Myocyte (in vitro differentiated cells): ENCODE results near the gene POU2F1. TPM values are rescaled to one million over a fixed set of nuclear protein-coding genes. Genes with fewer than 3 reads are reported as not detected.
"Not testable (repeated sequence)": the region's sequence is repeated elsewhere in the genome, so short reads cannot be mapped to it uniquely, and the experiment has no call there.

Experiments used
- DNase-seq: peaks from one replicate; pipeline ENCODE4 v3.0.0-alpha.2; 2012; ENCODE audit warnings: low read depth
- total RNA-seq: library from RNA; depleted of rRNA; stranded (reverse); fragments of >200 nt; gene quantifications from 2 replicates; pipeline ENCODE4 v1.2.3, GENCODE V29; 2014

The POU2F1 gene
- total RNA-seq, 1 donor from 2014 or later = 4.3 TPM

DNA sequence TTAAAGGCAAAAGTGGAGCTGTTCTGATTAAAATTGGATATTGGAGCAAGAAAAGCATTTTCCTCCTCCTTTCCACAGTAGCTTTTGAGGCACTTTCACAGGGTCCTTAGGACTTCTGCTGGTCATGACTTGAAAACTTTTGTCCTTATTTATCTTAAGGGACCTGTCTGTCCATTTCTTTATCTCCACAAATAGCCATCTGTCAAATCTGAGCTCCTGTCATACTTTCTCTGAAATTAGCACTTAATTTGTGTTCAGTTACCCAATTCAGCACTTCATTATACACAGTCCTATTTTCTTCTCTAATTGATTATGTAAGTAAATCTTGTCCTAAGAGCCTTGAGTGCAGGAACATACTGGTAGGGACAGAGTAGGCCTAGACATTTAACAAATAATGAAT is 9.8 kb downstream of the POU2F1 start:
- no peak for DNase-seq

- DNase-seq = no peak
These were observed 11.3 kb downstream of the POU2F1 start for GRCh38 chr1:167231873-167232450.

DNA sequence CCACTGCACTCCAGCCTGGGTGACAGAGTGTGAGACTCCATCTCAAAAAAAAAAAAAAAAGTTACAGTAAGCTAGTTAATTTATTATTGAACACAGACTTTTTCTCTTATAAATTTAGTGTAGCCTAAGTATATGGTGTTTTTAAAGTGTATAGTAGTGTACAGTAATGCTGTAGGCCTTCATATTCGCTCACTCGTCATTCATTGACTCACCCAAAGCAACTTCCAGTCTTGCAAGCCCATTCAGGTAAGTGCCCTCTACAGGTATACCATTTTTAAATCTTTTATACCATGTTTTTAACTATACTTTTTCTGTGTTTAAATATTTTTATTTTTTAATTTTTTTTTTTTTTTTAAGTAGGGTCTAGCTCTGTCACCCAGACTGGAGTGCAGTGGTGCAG is 12.1 kb downstream of the POU2F1 start:
- DNase-seq = no peak

- no peak for DNase-seq
These were observed 12.7 kb downstream of the POU2F1 start for GRCh38 chr1:167233373-167233772.

GRCh38 chr1:167237000-167237399 is 16.3 kb downstream of the POU2F1 start:
- DNase-seq = no peak

GRCh38 chr1:167238713-167239112 is 18.0 kb downstream of the POU2F1 start:
- no peak for DNase-seq

DNA sequence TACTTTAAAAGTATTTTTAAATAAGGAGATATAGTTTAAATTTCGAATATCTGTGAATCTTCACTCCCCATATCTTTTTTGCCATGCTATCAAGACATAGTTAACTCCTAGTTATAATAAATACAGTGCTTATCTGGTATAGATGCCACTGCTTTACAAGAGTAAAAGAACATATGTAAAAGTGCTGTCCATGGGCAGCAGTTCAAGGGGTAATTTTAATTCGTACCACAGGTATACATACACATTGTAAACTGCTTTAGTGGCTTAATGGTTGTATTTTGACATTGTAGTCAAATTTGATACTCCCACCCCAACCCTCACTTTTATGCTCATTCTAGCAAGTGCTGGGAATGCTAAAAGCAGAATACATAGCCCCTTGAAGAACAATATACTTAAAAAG is 18.6 kb downstream of the POU2F1 start:
- no peak for DNase-seq

- no peak for DNase-seq
These were observed 23.6 kb downstream of the POU2F1 start for GRCh38 chr1:167244244-167244643.

GRCh38 chr1:167245168-167245567 is 24.5 kb downstream of the POU2F1 start:
- not testable (repeated sequence) for DNase-seq

DNA sequence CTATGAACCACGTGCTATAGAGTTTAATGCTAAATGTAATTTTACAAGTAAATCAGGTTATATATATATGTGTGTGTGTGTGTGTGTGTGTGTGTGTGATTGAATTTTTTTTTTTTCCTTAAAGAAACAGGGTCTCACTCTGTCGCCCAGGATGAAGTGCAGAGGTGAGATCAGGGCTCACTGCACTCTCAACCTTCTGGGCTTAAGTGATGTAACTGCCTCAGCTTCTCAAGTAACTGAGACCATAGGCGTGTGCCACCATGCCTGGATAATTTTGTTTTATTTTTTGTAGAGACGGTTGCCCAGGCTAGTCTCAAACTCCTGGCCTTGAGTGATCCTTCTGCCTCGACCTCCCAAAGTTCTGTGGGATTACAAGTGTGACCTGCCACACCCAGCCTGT is 26.3 kb downstream of the POU2F1 start:
- DNase-seq = no peak

- DNase-seq = no peak
These were observed 27.1 kb downstream of the POU2F1 start for GRCh38 chr1:167247754-167248153.

DNA sequence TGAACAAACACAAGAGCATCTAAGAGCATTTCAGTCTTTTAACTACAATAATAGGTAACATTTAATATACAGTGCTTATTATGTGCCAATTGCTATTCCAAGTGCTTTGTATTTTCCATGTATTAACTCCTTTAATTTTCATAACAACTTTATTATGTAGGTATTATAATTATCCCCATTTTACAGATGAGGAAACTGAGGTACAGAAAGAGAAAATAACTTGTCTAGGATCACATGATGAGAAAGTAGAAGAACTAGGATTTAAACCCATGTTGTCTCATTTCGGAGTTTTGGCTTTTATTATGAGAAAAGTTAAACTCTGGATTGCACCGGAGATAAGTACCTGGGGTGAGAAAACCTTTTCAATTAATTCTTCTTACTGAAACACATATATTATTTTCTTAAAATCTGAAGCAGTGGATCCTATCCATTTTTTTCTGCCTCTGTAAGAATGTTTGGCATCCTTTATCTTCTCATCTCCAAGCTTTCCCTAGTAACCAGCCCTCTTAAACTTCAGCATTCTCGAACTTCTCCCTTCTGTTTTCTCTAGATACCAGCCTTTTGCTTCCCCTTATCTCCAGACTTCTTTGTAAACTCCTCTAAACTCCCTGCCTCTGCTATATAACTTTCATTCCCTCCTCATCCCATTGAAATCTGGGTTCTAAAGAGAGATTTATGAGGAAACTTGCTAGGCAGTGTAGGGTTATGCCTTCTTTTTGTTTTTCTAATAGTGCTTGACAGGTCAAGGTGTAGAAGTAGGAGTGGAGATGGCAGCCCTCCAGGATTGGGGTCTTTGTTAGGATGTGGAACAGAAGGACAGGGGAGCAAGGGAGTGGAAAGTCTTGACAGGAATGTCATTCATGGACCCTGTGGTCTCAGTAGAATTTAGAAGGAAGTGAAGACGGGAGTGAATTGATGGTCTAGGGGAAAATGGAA is 28.3 kb downstream of the POU2F1 start:
- no peak for DNase-seq

DNA sequence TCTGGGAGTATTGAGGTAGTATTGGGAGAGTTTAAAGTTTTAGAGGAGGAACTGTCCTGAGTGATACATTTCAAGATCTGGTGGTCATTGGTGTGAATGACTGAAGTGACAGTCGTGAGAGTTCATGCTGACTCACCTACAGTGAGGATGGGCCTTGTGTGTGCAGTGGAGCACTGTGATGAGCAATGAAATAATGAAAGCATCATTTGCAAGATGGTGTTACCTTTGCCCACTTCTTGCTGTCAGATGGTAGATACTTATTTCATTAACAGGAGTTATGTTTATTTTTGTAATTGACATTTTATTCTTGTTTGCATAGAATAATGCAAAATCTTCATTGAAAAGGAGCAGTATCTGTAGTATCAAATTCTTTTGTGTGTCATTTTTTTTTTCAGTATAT is 29.0 kb downstream of the POU2F1 start:
- no peak for DNase-seq

DNA sequence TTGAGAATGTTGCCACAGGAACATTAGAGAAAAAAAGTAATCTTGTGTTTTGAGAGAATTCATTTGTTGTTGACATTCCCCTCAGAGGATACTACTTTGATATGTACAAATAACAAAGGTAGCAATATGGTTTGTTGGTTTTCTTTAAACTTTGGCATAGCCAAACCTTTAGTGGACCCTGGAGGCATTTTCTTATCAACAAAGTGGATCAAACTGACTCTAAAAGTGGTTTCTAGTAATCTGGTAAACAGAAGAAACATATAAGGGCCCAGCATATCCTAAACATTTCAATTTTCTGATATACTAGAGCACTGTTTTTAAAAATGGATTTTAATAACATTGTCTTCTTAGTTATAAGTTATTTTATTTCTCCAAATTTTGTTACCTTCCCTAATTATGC is 29.8 kb downstream of the POU2F1 start:
- DNase-seq = no peak

DNA sequence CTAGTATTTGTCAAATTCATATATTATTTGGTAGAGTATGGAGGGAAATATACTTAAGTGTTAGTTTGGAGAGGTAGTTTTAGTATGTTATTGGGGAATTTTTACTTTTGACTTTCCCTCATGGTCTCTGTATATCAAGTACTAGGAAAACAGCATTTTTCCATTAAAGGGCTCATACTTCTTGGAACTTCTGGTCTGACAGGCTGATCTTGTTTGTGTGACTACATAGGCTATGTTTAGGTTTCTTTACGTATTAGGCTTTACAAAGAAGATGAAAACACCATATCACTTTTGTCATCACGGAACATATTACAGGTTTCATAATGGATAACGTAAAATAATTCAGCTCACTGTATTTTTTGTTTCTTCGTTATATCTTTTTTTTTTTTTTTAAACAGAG is 30.8 kb downstream of the POU2F1 start:
- no peak for DNase-seq

GRCh38 chr1:167252986-167253385 is 32.3 kb downstream of the POU2F1 start:
- no peak for DNase-seq

- DNase-seq = no peak
These were observed 38.2 kb downstream of the POU2F1 start for GRCh38 chr1:167258858-167259257.

GRCh38 chr1:167262836-167263235 is 42.1 kb downstream of the POU2F1 start:
- peak; percentile 7 for DNase-seq

DNA sequence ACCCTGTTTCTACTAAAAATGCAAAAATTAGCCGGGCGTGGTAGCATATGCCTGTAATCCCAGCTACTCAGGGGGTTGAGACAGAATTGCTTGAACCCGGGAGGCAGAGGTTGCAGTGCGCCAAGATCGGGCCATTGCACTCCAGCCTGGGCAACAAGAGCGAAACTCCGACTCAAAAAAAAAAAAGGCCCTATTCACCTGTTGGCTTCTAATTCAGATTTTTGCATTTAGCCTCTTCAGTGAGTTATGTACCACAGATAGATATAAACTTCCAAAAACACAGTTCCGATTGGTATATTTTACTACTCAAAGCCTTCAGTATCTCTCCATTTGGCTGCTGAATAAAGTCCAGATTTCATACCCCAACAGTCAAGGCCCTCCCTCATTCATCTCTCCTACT is 42.7 kb downstream of the POU2F1 start:
- DNase-seq = no peak

- no peak for DNase-seq
These were observed 43.3 kb downstream of the POU2F1 start for GRCh38 chr1:167263819-167264464.

DNA sequence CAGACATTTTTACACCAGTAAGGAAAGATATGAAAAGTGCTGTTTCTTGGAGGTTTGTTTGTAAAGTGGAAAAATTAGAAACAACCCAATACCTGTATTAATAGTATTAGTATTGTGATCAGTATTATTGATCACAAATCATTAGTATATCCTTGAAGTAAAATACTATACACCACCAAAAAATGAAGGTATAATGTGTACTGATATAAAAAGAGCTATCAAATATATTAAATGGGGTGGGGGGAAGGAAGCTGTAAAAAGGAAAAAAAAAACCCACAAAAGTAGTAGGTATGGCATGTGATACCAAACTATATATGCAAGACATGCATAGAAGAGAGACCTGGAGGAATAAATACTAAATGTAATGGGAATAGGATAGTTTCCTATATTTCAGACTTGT is 46.3 kb downstream of the POU2F1 start:
- no peak for DNase-seq

- no peak for DNase-seq
These were observed 47.7 kb downstream of the POU2F1 start for GRCh38 chr1:167268347-167268787.
